ENCODE data around the gene NXN. TPM values are rescaled to one million over a fixed set of nuclear protein-coding genes. Genes with fewer than 3 reads are reported as not detected.

Gene NXN
- total RNA-seq, 1 experiment from 2014 or later, result 126 TPM

DNA sequence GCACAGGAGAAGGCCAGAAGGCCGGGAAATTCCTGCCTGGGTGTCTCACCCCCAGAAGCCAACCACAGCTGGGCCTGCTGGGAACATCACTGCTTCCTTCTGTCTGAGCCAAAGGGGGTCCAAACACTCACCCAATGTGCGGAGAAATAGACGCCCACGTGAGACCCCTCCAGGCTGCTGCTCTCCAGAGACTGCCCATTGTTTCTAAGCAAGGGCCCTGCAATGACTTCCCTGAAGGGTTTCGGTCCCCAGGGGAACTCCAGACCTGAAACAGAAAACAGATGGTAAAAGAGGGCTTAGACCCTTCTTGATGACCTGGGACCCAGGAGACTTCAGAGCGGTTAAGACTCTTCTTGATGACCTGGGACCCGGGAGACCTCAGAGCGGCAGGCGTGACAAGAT is 156.1 kb downstream of the NXN start:
- Histone ChIP-seq H3K27ac (ENCODE audit: low read length) (no peak overlapping the region), H3K4me1 (ENCODE audit: control insufficient read depth, insufficient read depth, low read length) (no peaks in the 10 kb centered on the region), H3K27me3 (ENCODE audit: control insufficient read depth, insufficient read depth, low read length) (no peaks in the 10 kb centered on the region), H3K4me3 (ENCODE audit: low read depth in 2 of 2, low read length in 2 of 2) (no peak overlapping the region), H3K36me3 (ENCODE audit: control insufficient read depth, insufficient read depth, low read length) (peaks cover 10% of the 10 kb centered on the region; the same call in 1 of the 2 replicates), H3K9me3 (ENCODE audit: control insufficient read depth, insufficient read depth, low read depth, low read length) (no peaks in the 10 kb centered on the region)
- ChIA-PET POLR2A (no interaction called here), CTCF (no interaction called here)
- no peak for ATAC-seq
- TF ChIP-seq POLR2AphosphoS5 (IDR thresholded peaks at IDR 0.05; ENCODE audit: low read depth, low read length) (no peak), TCF7L2 (IDR thresholded peaks at IDR 0.05; ENCODE audit: low read depth, low read length) (no peak), SIN3A (IDR thresholded peaks at IDR 0.05; ENCODE audit: borderline replicate concordance, insufficient read depth, low read depth, low read length) (no peak)
- TF ChIP-seq, protein P1, sequence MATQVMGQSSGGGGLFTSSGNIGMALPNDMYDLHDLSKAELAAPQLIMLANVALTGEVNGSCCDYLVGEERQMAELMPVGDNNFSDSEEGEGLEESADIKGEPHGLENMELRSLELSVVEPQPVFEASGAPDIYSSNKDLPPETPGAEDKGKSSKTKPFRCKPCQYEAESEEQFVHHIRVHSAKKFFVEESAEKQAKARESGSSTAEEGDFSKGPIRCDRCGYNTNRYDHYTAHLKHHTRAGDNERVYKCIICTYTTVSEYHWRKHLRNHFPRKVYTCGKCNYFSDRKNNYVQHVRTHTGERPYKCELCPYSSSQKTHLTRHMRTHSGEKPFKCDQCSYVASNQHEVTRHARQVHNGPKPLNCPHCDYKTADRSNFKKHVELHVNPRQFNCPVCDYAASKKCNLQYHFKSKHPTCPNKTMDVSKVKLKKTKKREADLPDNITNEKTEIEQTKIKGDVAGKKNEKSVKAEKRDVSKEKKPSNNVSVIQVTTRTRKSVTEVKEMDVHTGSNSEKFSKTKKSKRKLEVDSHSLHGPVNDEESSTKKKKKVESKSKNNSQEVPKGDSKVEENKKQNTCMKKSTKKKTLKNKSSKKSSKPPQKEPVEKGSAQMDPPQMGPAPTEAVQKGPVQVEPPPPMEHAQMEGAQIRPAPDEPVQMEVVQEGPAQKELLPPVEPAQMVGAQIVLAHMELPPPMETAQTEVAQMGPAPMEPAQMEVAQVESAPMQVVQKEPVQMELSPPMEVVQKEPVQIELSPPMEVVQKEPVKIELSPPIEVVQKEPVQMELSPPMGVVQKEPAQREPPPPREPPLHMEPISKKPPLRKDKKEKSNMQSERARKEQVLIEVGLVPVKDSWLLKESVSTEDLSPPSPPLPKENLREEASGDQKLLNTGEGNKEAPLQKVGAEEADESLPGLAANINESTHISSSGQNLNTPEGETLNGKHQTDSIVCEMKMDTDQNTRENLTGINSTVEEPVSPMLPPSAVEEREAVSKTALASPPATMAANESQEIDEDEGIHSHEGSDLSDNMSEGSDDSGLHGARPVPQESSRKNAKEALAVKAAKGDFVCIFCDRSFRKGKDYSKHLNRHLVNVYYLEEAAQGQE (IDR thresholded peaks at IDR 0.05; ENCODE audit: insufficient read depth in 1 of 2, low read depth in 2 of 2, low read length in 1 of 2), result no peak
- TF ChIP-seq, protein P2, sequence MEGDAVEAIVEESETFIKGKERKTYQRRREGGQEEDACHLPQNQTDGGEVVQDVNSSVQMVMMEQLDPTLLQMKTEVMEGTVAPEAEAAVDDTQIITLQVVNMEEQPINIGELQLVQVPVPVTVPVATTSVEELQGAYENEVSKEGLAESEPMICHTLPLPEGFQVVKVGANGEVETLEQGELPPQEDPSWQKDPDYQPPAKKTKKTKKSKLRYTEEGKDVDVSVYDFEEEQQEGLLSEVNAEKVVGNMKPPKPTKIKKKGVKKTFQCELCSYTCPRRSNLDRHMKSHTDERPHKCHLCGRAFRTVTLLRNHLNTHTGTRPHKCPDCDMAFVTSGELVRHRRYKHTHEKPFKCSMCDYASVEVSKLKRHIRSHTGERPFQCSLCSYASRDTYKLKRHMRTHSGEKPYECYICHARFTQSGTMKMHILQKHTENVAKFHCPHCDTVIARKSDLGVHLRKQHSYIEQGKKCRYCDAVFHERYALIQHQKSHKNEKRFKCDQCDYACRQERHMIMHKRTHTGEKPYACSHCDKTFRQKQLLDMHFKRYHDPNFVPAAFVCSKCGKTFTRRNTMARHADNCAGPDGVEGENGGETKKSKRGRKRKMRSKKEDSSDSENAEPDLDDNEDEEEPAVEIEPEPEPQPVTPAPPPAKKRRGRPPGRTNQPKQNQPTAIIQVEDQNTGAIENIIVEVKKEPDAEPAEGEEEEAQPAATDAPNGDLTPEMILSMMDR (IDR thresholded peaks at IDR 0.05), result no peak
- in situ Hi-C loops (cut with HindIII; ENCODE audit: low pct_unique_long_range_greater_than_20kb, low sequenced_read_pairs) (no loop called here), intact Hi-C loops (cut with micrococcal nuclease; ENCODE audit: unreplicated experiment) (no loop called here)
- DNase-seq (ENCODE audit: low read depth, low spot score), result no peak
- no TSS peak for BruUV-seq (replicated peaks)

- intact Hi-C loops (cut with micrococcal nuclease; ENCODE audit: unreplicated experiment) (no loop called here), in situ Hi-C loops (cut with HindIII; ENCODE audit: low pct_unique_long_range_greater_than_20kb, low sequenced_read_pairs) (no loop called here)
- DNase-seq (ENCODE audit: low read depth, low spot score), result no peak
- no peaks in the 10 kb centered on the region for H3K4me1 ChIP-seq (ENCODE audit: control insufficient read depth, insufficient read depth, low read length)
- TF ChIP-seq, protein P1 (IDR thresholded peaks at IDR 0.05; ENCODE audit: insufficient read depth in 1 of 2, low read depth in 2 of 2, low read length in 1 of 2), result no peak
- TF ChIP-seq SIN3A (IDR thresholded peaks at IDR 0.05; ENCODE audit: borderline replicate concordance, insufficient read depth, low read depth, low read length) (no peak), POLR2AphosphoS5 (IDR thresholded peaks at IDR 0.05; ENCODE audit: low read depth, low read length) (no peak), TCF7L2 (IDR thresholded peaks at IDR 0.05; ENCODE audit: low read depth, low read length) (no peak)
- TF ChIP-seq, protein P2 (IDR thresholded peaks at IDR 0.05), result no peak
- no peak overlapping the region for H3K27ac ChIP-seq (ENCODE audit: low read length)
- no peaks in the 10 kb centered on the region for H3K27me3 ChIP-seq (ENCODE audit: control insufficient read depth, insufficient read depth, low read length)
- H3K36me3 ChIP-seq (ENCODE audit: control insufficient read depth, insufficient read depth, low read length), result peaks cover 14% of the 10 kb centered on the region; the same call in 1 of the 2 replicates
- no TSS peak for BruUV-seq (replicated peaks)
- H3K9me3 ChIP-seq (ENCODE audit: control insufficient read depth, insufficient read depth, low read depth, low read length), result no peaks in the 10 kb centered on the region
- ChIA-PET POLR2A (interaction anchor here (0.6 kb wide), 1 partner anchor 16 kb away, joined by 3 read pairs; no protein-coding TSS in a partner anchor), CTCF (no interaction called here)
- no peak for ATAC-seq
- no peak overlapping the region for H3K4me3 ChIP-seq (ENCODE audit: low read depth in 2 of 2, low read length in 2 of 2)
Measured at GRCh38 chr17:819251-819650, 160.3 kb downstream of the NXN start.

Measured in Panc1 (cell line).